Esophagus muscularis mucosa (tissue), 4 donors: ENCODE results near the gene SLCO3A1. TPM values are rescaled to one million over a fixed set of nuclear protein-coding genes. Genes with fewer than 3 reads are reported as not detected.

Experiments used
- DNase-seq: peaks from one replicate; pipeline ENCODE4 v3.0.0-alpha.2; 2017; ENCODE audit errors: extremely low spot score
- H3K27ac ChIP-seq, 4 donors: fragments of 200-600 bp; sonication (generic); replicated peaks in 1 of 4; 1 replicate in 3 of 4; 2 replicates in 1 of 4; pipeline ENCODE4 v1.5.1; 2016 to 2019; ENCODE audit warnings: mild to moderate bottlenecking in 1 of 4
- H3K27me3 ChIP-seq, 4 donors: fragments of 200-600 bp; sonication (generic); one replicate each; pipeline versions ENCODE4 v1.5.1 to v1.6.0; 2016 to 2019
- H3K36me3 ChIP-seq, 4 donors: fragments of 200-600 bp; sonication (generic); one replicate each; pipeline ENCODE4 v1.5.1; 2016 to 2019
- H3K4me1 ChIP-seq, 4 donors: fragments of 200-600 bp; sonication (generic); one replicate each; pipeline ENCODE4 v1.5.1; 2016 to 2019
- H3K4me3 ChIP-seq, 4 donors: fragments of 200-600 bp; sonication (generic); 1 replicate in 2 of 4; 2 replicates in 2 of 4; pipeline ENCODE4 v1.5.1; 2016 to 2019; ENCODE audit warnings: mild to moderate bottlenecking in 4 of 4, moderate library complexity in 1 of 4
- H3K9me3 ChIP-seq, 4 donors: fragments of 200-600 bp; sonication (generic); 1 replicate in 3 of 4; 2 replicates in 1 of 4; pipeline ENCODE4 v1.5.1; 2016 to 2019
- CTCF ChIP-seq, 3 experiments: fragments of 200-600 bp in 2 of 3; fragments of 450-650 bp in 1 of 3; sonication (generic) in 2 of 3; IDR thresholded peaks; one replicate each; pipeline ENCODE4 v1.5.1; 2017 to 2019; ENCODE audit warnings: antibody characterized with exemption in 3 of 3, mild to moderate bottlenecking in 2 of 3, moderate library complexity in 1 of 3
- EP300 ChIP-seq: sonication (generic); formaldehyde crosslinking; IDR thresholded peaks from one replicate; pipeline ENCODE4 v1.6.1; 2017; ENCODE audit warnings: antibody characterized with exemption
- POLR2A ChIP-seq: fragments of 450-650 bp; IDR thresholded peaks from one replicate; pipeline ENCODE4 v1.6.1; 2017; ENCODE audit warnings: antibody characterized with exemption, moderate library complexity, mild to moderate bottlenecking, low read depth
- POLR2AphosphoS5 ChIP-seq, 2 donors: sonication (generic); formaldehyde crosslinking; IDR thresholded peaks; one replicate each; pipeline ENCODE4 v1.6.1; 2017; ENCODE audit warnings: antibody characterized with exemption in 2 of 2
- WGBS: methylation state at CpG from one replicate; pipeline ENCODE4 v1.1.5; 2018; 5-methylcytosine and 5-hydroxymethylcytosine counted together
- intact Hi-C: fragments of 100-400 bp; cut with DNase I; formaldehyde crosslinking; loops from one replicate; pipeline ENCODE4 v1.15.1; 2023
- total RNA-seq, 4 donors: library from RNA; depleted of rRNA; stranded (reverse); fragments of >200 nt; gene quantifications; one replicate each; pipeline versions ENCODE4 v1.1.0 to v1.2.1, GENCODE V29; 2016

The SLCO3A1 gene
- total RNA-seq, 4 donors from 2014 or later = 5.6 to 17.5 (median 12.3) TPM

GRCh38 chr15:92018535-92019239 lies 165.2 kb downstream of the SLCO3A1 start:
- Histone ChIP-seq H3K9me3 (no peaks in the 10 kb centered on the region), H3K4me3 (no peak overlapping the region), H3K27ac (no peak overlapping the region), H3K36me3 (no peaks in the 10 kb centered on the region), H3K4me1 (peaks cover 17 to 35% (median 25%) of the 10 kb centered on the region in 4 donors), H3K27me3 (no peaks in the 10 kb centered on the region)
- TF ChIP-seq POLR2AphosphoS5 (IDR thresholded peaks at IDR 0.05) (no peak), POLR2A (no peak), EP300 (no peak), CTCF (IDR thresholded peaks at IDR 0.05) (no peak)
- intact Hi-C loops = no loop called here
- no peak for DNase-seq
- 91% methylated on average over 13 of the region's 13 CpGs for WGBS

- 69% methylated on average over 7 of the region's 7 CpGs for WGBS
- TF ChIP-seq CTCF (IDR thresholded peaks at IDR 0.05) (no peak), POLR2AphosphoS5 (IDR thresholded peaks at IDR 0.05) (no peak), POLR2A (no peak), EP300 (no peak)
- no peak for DNase-seq
- no peak overlapping the region for H3K27ac ChIP-seq
- intact Hi-C loops = no loop called here
- no peaks in the 10 kb centered on the region for H3K27me3 ChIP-seq
- no peaks in the 10 kb centered on the region for H3K36me3 ChIP-seq
- no peaks in the 10 kb centered on the region for H3K9me3 ChIP-seq
- no peak overlapping the region for H3K4me3 ChIP-seq
- peaks cover 16 to 35% (median 23%) of the 10 kb centered on the region in 4 donors for H3K4me1 ChIP-seq
These were observed 166.2 kb downstream of the SLCO3A1 start for GRCh38 chr15:92019706-92020105.

GRCh38 chr15:92020207-92020606 lies 166.7 kb downstream of the SLCO3A1 start:
- DNase-seq = no peak
- Histone ChIP-seq H3K4me1 (peaks cover 12 to 35% (median 24%) of the 10 kb centered on the region in 4 donors), H3K27me3 (no peaks in the 10 kb centered on the region), H3K27ac (no peak overlapping the region), H3K36me3 (no peaks in the 10 kb centered on the region), H3K4me3 (no peak overlapping the region), H3K9me3 (no peaks in the 10 kb centered on the region)
- WGBS = 75% methylated on average over 2 of the region's 2 CpGs
- intact Hi-C loops = no loop called here
- TF ChIP-seq POLR2AphosphoS5 (IDR thresholded peaks at IDR 0.05) = no peak
- TF ChIP-seq CTCF (IDR thresholded peaks at IDR 0.05) = no peak
- TF ChIP-seq POLR2A = no peak
- TF ChIP-seq EP300 = no peak

GRCh38 chr15:92020804-92021203 lies 167.3 kb downstream of the SLCO3A1 start:
- 83% methylated on average over 3 of the region's 3 CpGs for WGBS
- intact Hi-C loops = no loop called here
- no peak for DNase-seq
- Histone ChIP-seq H3K27me3 (no peaks in the 10 kb centered on the region), H3K9me3 (no peaks in the 10 kb centered on the region), H3K4me3 (no peak overlapping the region), H3K27ac (no peak overlapping the region), H3K4me1 (peaks cover 12 to 38% (median 25%) of the 10 kb centered on the region in 4 donors), H3K36me3 (no peaks in the 10 kb centered on the region)
- no peak for TF ChIP-seq EP300
- TF ChIP-seq CTCF (IDR thresholded peaks at IDR 0.05) = no peak
- TF ChIP-seq POLR2AphosphoS5 (IDR thresholded peaks at IDR 0.05) = no peak
- no peak for TF ChIP-seq POLR2A
